Astrocyte of the cerebellum (primary cell): ENCODE data around the gene SGMS1.

Experiments used
- DNase-seq: peaks from one replicate; pipeline ENCODE4 v3.0.0-alpha.2; 2011; ENCODE audit warnings: low read depth
- H3K4me3 ChIP-seq: 2 replicates; pipeline ENCODE4 v1.5.1; 2011; ENCODE audit warnings: mild to moderate bottlenecking, low read depth, low read length, moderate library complexity
- in situ Hi-C: cut with HindIII; loops from 2 replicates; pipeline ENCODE4 v1.10.0; 2017; ENCODE audit warnings: low sequenced_read_pairs
- TF ChIP-seq, protein P1 (sequence below): IDR thresholded peaks from 2 replicates; pipeline ENCODE4 v1.5.1; 2012; ENCODE audit warnings: low read length, low read depth, moderate library complexity, mild to moderate bottlenecking; ENCODE audit errors: missing control alignments

SGMS1 gene

DNA sequence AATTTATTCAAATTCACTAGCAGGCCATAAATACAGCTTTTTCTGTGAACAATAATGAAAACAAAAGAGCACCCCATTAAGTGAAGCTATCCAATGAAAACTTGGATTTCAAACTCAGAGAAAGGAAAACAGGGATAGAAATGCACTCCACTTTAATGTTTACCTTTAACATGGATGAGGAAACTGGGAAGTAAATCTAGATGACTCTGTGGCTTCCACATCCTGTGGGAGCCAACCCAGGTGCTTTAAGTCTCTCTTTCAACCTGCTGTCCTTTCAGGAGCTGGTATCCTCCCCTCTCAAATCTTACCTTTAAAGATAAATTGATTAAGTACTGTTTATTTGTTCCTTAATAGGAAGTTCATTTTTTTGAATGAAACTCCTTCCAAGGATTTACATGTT is 21.5 kb upstream of the SGMS1 start:
- H3K4me3 ChIP-seq: no peak overlapping the region
- in situ Hi-C loops: no loop called here
- DNase-seq: no peak
- TF ChIP-seq, protein P1, sequence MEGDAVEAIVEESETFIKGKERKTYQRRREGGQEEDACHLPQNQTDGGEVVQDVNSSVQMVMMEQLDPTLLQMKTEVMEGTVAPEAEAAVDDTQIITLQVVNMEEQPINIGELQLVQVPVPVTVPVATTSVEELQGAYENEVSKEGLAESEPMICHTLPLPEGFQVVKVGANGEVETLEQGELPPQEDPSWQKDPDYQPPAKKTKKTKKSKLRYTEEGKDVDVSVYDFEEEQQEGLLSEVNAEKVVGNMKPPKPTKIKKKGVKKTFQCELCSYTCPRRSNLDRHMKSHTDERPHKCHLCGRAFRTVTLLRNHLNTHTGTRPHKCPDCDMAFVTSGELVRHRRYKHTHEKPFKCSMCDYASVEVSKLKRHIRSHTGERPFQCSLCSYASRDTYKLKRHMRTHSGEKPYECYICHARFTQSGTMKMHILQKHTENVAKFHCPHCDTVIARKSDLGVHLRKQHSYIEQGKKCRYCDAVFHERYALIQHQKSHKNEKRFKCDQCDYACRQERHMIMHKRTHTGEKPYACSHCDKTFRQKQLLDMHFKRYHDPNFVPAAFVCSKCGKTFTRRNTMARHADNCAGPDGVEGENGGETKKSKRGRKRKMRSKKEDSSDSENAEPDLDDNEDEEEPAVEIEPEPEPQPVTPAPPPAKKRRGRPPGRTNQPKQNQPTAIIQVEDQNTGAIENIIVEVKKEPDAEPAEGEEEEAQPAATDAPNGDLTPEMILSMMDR: no peak

DNA sequence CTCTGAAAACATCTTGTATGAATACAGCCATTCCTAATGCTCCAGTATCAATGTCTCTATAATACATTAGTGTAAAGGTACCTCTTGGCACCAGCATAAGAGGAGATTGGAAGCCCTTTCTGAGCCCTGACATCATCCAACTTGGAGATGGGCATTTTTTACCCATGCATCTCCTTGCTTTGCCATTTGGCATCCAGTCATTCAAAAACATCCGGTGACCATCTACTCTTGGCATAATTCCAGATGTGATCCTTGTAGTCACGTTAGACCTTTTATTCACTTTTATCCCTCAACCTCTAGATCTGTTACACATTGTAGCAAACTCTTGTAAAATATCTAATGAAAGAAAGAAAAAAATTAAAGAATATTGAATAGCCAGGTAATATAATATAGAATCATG is 17.9 kb upstream of the SGMS1 start:
- DNase-seq: no peak
- no peak overlapping the region for H3K4me3 ChIP-seq
- TF ChIP-seq, protein P1: no peak
- in situ Hi-C loops: no loop called here

DNA sequence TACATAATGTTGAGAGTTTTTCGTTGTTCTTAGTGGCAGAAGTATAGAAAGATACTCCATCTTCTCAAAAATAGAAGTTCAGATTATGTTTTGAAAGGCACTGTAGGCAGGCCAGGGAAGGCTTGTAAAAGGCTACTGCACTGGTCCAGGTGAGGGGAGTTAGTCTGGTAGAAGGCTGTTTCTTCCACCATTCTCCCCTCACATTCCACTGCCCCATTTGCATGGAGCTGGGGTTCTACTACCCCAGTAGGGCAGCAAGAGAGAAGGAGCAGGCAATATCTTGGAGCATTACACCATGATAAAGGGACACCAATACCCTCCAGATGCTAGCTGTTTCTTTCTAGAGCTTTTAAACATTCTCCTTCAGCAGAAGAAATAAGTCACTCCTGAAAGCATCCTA is 16.5 kb upstream of the SGMS1 start:
- no peak overlapping the region for H3K4me3 ChIP-seq
- DNase-seq: no peak
- TF ChIP-seq, protein P1: no peak
- in situ Hi-C loops: no loop called here

DNA sequence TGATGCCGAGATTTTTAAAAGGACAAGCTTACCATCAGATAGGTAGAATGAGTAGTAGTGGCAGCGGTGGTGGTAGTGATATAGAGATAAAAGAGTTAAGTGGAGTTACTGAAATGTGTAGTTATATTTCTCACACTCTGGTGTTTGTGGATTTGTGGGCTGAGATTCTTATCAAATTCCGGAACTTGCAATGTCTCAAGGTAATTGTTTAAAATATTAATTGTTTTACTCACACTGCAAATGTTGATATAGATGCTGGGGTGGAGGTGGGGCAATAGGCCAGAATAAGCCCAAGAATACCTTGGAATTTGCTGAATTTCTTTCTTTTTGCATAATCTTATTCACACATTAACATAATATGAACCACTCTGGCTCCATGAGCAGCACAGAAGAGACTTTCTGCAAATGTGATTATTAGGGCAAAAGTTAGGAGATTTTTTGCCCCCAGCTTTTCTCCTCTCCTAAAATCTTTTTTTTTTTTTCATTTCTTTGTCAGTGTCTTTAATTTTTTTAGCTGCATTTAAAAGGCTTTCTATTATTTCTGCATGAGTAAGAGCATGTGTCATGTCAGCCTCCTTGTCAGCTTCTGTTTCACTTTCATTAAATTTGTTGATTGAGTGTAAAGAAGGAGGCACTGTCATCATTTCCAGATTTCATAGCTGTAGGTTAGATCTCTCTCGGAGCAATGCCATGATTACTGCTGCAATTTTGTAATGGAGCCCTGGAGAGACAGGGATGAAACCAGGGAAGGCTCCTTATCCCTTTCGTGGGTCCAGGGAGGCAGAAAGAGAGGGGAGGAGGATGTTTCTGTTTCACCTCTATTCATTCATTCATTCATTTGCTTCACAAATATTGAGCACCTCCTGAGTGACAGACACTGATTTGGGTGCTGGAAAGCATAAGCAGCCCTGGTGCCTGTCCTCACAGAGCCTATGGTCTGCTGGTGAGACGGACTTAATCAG is 13.1 kb upstream of the SGMS1 start:
- TF ChIP-seq, protein P1: no peak

DNA sequence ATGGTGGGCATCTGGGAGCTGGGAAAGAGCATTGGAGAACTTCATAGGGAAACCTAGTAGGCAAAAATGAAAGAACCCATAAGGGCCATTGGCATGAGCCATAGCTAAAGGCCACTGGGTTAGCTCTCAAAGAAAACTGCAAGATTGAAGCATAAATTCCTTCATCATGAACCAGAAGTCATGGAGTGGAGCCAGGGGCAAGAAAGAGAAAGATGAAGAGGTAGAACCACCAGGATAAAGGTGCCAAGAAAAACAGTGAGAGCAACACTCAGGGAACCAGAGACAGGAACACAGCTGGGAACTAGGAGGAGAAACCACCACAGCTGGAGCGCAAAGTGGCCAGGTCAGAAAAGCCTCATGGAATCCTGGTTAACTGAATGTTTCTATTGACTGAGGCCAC is 11.5 kb upstream of the SGMS1 start:
- in situ Hi-C loops: no loop called here
- DNase-seq: peak; percentile 93
- H3K4me3 ChIP-seq: no peak overlapping the region
- TF ChIP-seq, protein P1: no peak

More for the DNA sequence above, 13.1 kb upstream of the SGMS1 start:
- DNase-seq: no peak
- no peak overlapping the region for H3K4me3 ChIP-seq
- in situ Hi-C loops: no loop called here

DNA sequence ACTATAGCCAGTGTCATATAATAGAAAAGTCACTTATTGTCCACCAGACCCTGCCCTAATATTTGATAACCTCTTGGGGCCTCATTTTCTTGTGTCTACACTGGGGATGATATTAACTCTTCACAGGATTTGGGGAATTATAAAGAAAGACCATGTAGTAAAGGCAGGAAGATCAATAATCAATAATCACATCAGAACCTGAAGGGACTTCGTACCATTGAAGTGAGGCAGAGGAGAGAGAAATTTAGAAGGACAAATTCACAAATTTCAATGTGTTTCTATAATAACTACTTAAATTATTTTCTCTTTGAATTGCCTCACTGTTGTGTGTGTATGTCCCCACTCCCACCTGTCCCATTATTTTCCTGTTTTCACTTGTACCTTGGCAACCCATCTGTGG is 10.7 kb upstream of the SGMS1 start:
- H3K4me3 ChIP-seq: no peak overlapping the region
- TF ChIP-seq, protein P1: no peak
- DNase-seq: no peak
- in situ Hi-C loops: no loop called here
